ENCODE results near the gene CD19. TPM values are rescaled to one million over a fixed set of nuclear protein-coding genes. Genes with fewer than 3 reads are reported as not detected.

The CD19 gene
- total and polyA plus RNA-seq, 2 of the 8 experiments (the other 6 are each of a cell fraction or from before 2014, with no cell fraction given), result 0.57 to 0.65 TPM

DNA sequence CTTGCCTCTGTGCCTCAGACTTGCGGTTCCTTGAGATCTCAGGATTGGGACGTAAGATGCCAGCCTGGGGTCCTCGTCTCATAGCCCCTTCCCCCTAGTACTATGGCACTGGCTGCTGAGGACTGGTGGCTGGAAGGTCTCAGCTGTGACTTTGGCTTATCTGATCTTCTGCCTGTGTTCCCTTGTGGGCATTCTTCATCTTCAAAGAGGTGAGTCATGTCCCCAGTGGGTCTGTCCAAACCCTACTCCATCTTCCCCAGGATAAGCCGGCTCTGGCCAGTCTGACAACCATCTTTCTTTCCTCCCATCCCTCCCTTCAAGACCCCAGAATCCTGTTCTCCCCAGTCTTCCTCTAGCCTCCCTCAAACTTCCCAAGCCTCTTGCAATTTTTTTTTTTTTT lies 3.6 kb downstream of the CD19 start:
- H2BK5ac ChIP-seq (ENCODE audit: low read depth, low read length), result no peak overlapping the region
- H3K9ac ChIP-seq (replicated peaks in 1 of 4; ENCODE audit: extremely low read depth in 1 of 4, low read depth in 3 of 4, low read length in 3 of 4), result no peak overlapping the region
- H3K79me1 ChIP-seq (ENCODE audit: low read depth, low read length), result no peaks in the 10 kb centered on the region
- H3K27me3 ChIP-seq (replicated peaks in 1 of 4; ENCODE audit: control insufficient read depth in 3 of 4, extremely low read depth in 1 of 4, insufficient read depth in 3 of 4, low read length in 3 of 4), result no peaks in the 10 kb centered on the region
- no peak overlapping the region for H3K27ac ChIP-seq (ENCODE audit: low read depth, low read length)
- H3K23ac ChIP-seq (ENCODE audit: insufficient read length), result no peak overlapping the region
- POLR2A ChIA-PET (ENCODE audit: partially characterized antibody), result interaction anchor here (2.3 to 3.3 kb wide), 2 partner anchors 9 to 113 kb away, joined by 7 to 23 read pairs; partner anchors contain the start of genes ATXN2L and RABEP2
- H3K4ac ChIP-seq (replicated peaks; ENCODE audit: insufficient read length, low read depth, low read length), result no peak overlapping the region
- no peak overlapping the region for H3K18ac ChIP-seq (ENCODE audit: extremely low read depth, low read length)
- peaks cover 2% of the 10 kb centered on the region; the same call in 1 of the 2 replicates for H3K23me2 ChIP-seq (ENCODE audit: low read depth, low read length)
- no peak overlapping the region for H3K56ac ChIP-seq (replicated peaks; ENCODE audit: insufficient read length, low read depth, low read length)
- DNase-seq (ENCODE audit: low read depth in 1 of 2, low spot score in 2 of 2) (no peak), FAIRE-seq (no peak)
- H2BK12ac ChIP-seq (ENCODE audit: low read depth, low read length), result no peak overlapping the region
- H3K4me3 ChIP-seq (ENCODE audit: extremely low read depth in 1 of 4, insufficient read depth in 2 of 4, low read depth in 3 of 4, low read length in 4 of 4), result no peak overlapping the region
- H4K8ac ChIP-seq (ENCODE audit: extremely low read depth, insufficient read depth, low read length), result no peak overlapping the region
- no peak overlapping the region for H2AFZ ChIP-seq (ENCODE audit: low read length)
- H3K14ac ChIP-seq (ENCODE audit: insufficient read length), result no peak overlapping the region
- no peak overlapping the region for H2BK20ac ChIP-seq (ENCODE audit: low read length)
- WGBS, 2 experiments (ENCODE audit: extremely low coverage in 1 of 2, insufficient coverage in 1 of 2, insufficient read length in 1 of 2, insufficient replicate concordance in 2 of 2, low coverage in 1 of 2, low lambda C conversion rate in 2 of 2, missing lambda C conversion rate in 1 of 2), result 88% methylated on average over 4 of the region's 4 CpGs; no CpG with 5 or more reads in 1 of the 2 experiments
- H3K4me1 ChIP-seq (replicated peaks in 1 of 4; ENCODE audit: control insufficient read depth in 3 of 4, insufficient read depth in 4 of 4, low read length in 3 of 4), result no peaks in the 10 kb centered on the region; a peak in 1 of 7 replicates
- no peaks in the 10 kb centered on the region for H4K20me1 ChIP-seq (replicated peaks in 1 of 2; ENCODE audit: control insufficient read depth in 1 of 2, insufficient read depth in 2 of 2, low read length in 2 of 2)
- H2BK120ac ChIP-seq (replicated peaks; ENCODE audit: low read depth, low read length), result no peak overlapping the region
- CTCF ChIA-PET (ENCODE audit: partially characterized antibody), result interaction anchor here (1.5 to 1.7 kb wide), 2 partner anchors 10 to 61 kb away, joined by 8 to 16 read pairs; no protein-coding TSS in a partner anchor
- no peaks in the 10 kb centered on the region for H3K36me3 ChIP-seq (ENCODE audit: control insufficient read depth in 2 of 4, insufficient read depth in 4 of 4, low read length in 3 of 4)
- no peaks in the 10 kb centered on the region for H3K79me2 ChIP-seq (ENCODE audit: control insufficient read depth in 1 of 2, insufficient read depth in 2 of 2, low read length in 2 of 2)
- H4K5ac ChIP-seq (ENCODE audit: insufficient read length, low read depth, low read length), result no peak overlapping the region
- H2BK15ac ChIP-seq (ENCODE audit: low read length), result no peak overlapping the region
- no peaks in the 10 kb centered on the region for H3K9me3 ChIP-seq (ENCODE audit: insufficient read depth in 2 of 2, low read depth in 1 of 2, low read length in 1 of 2)
- peak overlapping the region in 1 of 2 experiments; percentile 59; a peak in 1 of 4 replicates for H3K4me2 ChIP-seq (ENCODE audit: insufficient read depth in 1 of 2, low read depth in 2 of 2, low read length in 2 of 2)
- no peak overlapping the region for H2AK5ac ChIP-seq (ENCODE audit: low read depth, low read length)
- H4K91ac ChIP-seq (replicated peaks; ENCODE audit: insufficient read length, low read length), result no peak overlapping the region
- no peak for TF ChIP-seq CTBP2 (IDR thresholded peaks at IDR 0.05; ENCODE audit: borderline replicate concordance, insufficient read depth, insufficient read length, low read length)
- TF ChIP-seq ATF2 (IDR thresholded peaks at IDR 0.05; ENCODE audit: low read length), result no peak
- TF ChIP-seq KDM5A (IDR thresholded peaks at IDR 0.05; ENCODE audit: low read length), result no peak
- TF ChIP-seq, protein P1, sequence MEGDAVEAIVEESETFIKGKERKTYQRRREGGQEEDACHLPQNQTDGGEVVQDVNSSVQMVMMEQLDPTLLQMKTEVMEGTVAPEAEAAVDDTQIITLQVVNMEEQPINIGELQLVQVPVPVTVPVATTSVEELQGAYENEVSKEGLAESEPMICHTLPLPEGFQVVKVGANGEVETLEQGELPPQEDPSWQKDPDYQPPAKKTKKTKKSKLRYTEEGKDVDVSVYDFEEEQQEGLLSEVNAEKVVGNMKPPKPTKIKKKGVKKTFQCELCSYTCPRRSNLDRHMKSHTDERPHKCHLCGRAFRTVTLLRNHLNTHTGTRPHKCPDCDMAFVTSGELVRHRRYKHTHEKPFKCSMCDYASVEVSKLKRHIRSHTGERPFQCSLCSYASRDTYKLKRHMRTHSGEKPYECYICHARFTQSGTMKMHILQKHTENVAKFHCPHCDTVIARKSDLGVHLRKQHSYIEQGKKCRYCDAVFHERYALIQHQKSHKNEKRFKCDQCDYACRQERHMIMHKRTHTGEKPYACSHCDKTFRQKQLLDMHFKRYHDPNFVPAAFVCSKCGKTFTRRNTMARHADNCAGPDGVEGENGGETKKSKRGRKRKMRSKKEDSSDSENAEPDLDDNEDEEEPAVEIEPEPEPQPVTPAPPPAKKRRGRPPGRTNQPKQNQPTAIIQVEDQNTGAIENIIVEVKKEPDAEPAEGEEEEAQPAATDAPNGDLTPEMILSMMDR (IDR thresholded peaks at IDR 0.05; ENCODE audit: control extremely low read depth in 1 of 3, insufficient read depth in 1 of 3, low read depth in 1 of 3, low read length in 3 of 3), result no peak
- TF ChIP-seq, protein P2, sequence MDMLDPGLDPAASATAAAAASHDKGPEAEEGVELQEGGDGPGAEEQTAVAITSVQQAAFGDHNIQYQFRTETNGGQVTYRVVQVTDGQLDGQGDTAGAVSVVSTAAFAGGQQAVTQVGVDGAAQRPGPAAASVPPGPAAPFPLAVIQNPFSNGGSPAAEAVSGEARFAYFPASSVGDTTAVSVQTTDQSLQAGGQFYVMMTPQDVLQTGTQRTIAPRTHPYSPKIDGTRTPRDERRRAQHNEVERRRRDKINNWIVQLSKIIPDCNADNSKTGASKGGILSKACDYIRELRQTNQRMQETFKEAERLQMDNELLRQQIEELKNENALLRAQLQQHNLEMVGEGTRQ (IDR thresholded peaks at IDR 0.05; ENCODE audit: low read length), result no peak
- TF ChIP-seq KDM1A (IDR thresholded peaks at IDR 0.05; ENCODE audit: borderline replicate concordance, low read length), result no peak
- TF ChIP-seq RNF2 (IDR thresholded peaks at IDR 0.05; ENCODE audit: borderline replicate concordance, low read depth, low read length, missing control alignments, poor library complexity, severe bottlenecking), result no peak

Data from H1 (cell line).